IPS-NIHi7 (cell line): ENCODE data around the gene FIGN.
A peak's percentile ranks its signal among the peaks of the same experiment; 100 is the strongest.

Source experiments
- DNase-seq: peaks from one replicate; pipeline ENCODE4 v3.0.0; 2012; ENCODE audit warnings: mixed read lengths; ENCODE audit errors: extremely low spot score

FIGN gene

DNA sequence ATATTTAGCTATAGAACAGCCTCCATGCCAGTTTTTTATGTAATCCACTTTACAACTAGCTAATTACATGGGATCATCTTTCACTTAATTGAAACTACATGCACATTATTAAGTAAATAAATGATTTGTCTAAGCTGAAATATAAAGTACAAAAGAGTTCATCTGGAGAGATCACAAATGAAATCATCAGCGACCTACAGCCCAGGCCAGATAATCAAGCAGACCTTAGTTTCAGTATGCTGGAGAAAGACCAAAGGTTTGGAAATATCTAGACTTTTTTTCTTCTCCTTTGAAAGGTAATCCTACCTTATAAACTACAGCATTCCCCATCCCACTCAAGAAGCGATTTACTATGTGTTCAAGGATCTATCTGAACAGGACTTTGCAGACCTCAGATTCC lies 26.5 kb downstream of the FIGN start:
- DNase-seq: no peak

DNA sequence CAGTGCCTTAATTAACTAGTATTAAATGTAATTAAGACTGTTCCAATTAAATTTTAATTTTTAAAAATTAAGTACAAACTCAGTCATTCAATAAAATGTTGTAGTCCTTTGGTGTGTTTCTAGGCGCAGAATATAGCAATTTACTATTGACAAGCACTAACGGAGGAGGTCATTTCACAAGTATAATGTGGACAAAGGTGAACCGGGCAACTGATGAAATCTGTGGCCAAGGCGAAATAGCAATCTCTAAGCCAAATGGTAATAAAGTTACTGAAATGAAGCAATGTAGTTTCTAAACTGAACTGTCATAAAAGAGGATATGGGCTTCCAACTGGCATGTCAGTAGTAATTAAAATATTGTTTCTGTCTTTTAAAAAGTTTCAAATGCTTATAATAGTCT lies 27.5 kb downstream of the FIGN start:
- DNase-seq: no peak

DNA sequence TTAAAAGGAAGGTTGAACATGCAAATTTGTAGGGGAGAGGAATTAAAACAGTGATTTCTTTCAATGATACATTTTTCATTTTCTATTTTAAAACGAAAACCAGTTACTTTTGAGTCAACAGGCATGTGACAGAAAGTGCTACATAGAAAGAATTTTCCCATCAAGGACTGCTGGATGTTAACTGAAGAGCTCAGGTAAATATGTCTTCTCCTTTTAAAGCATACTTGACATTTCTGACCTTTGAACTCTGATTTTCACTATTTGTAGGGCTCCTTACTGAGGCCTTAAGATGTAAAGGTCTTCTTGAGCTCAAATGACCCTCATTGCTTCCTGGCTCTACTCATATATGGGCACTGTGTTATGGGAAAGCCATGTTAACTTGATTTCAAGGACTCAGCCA lies 32.4 kb downstream of the FIGN start:
- no peak for DNase-seq

DNA sequence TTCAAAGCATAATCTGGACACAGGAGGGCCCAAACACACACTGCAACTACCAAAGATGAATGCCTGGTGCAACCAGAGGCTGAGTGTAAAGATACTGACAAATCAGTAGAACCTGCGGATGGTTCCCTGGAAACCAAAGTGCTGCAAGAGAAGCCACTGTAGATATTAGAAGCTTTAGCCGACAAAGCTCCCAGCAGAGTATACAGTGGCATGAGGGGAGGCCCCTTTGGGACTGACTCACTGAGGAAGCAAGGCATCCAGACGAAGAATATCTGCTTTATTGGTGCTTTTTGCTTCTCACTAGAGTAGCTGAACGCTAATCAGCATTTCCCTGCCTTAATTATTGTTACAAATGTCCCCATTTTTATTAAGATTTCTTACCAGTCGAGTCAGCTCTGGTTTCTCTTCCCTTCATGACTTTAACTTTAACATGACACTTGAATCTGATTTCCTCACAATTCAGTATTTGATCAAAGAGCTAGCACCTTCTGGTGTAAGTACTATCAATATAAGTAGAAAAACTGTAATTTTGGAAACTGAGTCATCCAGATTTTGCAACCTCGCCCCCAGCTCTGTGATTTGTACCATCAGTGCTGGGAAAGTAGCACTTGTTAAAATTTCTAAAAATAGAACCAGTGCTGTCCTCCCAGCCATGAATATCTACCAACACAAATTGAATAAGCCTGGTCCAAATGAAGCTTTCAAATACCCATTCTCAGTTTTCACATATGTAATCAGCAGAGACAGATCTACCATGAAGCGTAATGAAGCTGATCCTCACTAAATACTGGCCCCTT lies 34.2 kb downstream of the FIGN start:
- no peak for DNase-seq

DNA sequence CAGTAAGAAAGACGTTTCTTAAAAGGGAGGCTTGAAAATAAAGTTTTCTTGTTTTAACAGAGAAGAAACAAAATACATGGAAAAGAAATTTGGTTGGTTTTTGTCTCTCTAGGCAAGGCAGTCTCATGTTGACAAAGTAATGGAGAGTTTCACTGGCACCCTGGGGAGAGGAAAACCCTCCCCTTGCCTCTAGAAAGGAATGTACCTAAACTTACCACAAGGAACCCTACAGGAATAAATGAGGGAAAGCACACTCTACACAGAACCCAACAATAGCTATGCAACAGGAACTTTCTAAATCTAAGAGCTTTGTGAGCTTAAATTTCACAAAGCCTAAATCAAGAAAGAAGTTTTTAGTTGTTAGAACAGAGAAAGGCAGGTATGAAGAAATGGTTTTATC lies 37.0 kb downstream of the FIGN start:
- DNase-seq: peak; percentile 52

DNA sequence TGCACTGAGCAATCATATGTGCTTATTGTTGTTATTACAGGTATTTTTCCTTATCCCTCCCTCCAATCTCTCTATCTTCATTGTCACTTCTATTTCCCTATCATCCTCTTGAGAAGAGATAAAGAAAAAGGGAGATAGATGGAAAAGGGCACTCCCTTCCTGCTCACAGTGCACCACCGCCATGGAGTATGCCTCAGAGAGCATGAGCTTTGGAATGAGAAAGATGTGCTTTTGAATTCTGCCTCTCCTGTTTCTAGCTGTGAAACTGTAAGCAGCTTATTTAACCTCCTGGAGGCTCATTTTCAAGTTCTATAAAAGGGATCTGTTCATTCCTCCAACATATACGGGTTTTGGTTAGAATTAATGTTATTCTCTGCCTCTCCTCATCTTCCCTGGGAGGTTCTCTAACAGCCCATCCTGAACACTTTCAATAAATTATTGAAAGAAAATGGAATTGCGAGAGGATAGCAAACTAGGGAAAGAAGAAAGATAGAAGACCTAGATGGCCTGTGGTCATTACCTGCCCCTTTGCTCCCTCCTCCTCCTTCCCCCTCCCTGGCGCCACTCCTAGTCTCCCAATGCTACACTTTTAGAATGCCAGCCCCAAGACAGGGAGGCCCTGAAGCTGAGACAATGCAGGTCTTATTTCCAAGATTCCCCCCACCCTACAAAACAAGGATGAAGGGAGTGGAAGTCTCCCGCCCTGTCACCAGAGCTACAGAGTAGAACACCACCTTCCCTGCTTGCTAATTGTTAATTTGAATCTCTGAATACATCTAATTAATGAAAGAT lies 37.8 kb downstream of the FIGN start:
- no peak for DNase-seq

DNA sequence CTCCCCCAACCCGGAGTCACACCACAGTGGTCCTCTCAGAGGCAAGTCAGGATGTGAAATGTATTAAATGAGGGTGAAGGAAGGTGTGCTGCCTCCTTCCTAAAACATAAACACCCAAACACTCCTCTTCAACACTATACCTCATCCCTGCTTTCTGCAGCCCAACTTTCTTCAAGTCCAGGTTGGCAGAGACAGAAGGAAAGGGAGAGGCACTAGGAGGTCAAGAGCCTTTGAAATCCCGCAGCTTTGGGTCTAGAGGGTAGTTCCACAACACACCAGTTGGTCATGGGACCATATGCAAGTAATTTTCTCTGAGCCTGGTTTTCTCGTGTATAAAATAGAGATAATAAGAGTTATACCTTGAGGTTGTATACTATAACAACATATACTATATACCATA lies 38.4 kb downstream of the FIGN start:
- no peak for DNase-seq

DNA sequence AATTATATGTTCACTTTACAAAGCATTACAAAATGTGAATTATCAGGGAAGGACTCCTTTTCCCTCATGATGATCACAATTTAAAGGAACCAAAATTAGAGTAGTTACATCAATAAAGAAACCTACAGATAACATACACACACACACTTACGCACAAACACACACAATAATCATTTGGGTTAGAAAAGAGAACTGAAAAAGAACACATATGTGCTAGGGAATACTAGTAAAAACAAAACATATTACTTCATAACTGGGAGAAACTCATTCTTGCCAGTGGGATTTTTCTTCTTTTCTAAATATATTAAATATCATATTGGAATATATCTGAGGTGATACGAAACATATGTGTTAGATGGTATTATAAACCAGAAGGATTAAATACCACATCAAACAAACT lies 42.3 kb downstream of the FIGN start:
- DNase-seq: no peak

DNA sequence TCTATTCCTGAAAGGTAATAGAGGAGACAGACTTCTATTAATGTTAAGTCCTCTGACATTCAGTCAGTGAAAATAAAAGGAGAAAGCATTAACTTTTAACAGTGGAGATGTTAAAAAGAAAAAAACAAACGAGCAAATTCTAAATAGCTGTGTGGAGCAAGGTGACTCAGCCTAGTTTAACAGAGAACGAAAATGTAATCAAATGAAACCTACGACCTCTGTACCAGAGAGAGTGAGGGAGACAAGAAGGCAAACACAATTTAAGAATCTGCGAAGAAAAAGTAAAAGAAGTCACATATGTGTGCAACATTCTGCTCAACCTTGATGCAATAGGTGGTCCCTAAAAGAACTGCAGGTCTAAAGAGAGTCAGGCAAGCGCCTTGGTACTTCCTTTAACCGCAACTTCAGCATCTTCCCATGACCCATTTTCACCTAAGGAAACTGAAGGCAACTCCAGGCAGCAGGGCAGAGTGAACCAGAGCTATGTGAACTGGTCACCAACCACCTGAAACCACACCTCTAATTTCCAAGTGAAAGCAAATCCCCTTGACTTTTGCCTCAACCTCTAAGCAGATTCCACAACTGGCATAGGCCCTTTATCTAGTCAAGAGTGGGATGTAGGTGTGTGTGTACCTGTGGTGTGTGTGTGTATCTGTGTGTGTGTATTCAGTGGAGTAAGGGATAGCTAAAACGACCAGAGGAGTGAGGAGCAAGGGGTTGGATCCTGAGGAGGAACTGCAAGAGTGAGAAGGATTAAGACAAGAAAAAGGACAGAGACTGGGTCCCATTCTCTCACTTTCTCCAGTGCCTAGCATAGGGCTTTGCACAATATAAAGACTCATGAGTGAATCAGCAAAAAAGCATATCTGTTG lies 43.0 kb downstream of the FIGN start:
- peak; percentile 18 for DNase-seq

DNA sequence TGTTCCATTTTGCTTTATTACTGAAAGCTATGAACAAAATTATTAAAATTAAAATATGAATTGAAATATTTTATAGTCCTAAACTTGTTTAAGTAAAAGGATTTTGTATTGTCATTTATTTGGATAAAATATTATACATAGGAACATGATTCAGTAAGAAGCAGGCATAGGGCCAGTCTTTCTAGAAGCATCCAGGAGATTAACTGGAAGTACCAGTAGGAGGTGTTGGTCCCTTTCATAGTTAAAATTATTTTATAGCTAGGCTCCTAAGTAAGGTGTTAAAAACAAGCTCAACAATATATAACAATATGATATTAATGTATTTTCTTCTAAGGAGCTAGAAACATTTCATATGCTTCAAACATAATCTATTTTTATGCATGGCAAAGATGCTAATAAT lies 43.7 kb downstream of the FIGN start:
- no peak for DNase-seq

DNA sequence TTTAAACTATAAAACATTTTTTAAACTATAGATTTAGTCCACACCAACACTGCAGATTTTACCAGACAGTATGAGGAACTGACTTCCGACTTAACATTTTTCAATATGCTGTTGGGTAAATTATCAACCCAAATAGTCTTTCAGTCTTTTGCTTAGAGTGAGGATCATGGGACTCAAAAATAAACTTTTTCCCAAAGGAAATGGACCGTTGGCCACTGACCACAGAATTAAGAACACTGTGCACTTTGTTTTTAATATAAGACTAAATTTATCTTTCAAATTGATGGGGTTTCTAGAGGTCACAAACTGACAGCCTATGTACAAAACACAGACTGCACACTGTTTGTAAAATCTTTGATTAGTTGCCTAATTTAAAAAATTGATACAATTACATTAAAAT lies 44.9 kb downstream of the FIGN start:
- DNase-seq: no peak

DNA sequence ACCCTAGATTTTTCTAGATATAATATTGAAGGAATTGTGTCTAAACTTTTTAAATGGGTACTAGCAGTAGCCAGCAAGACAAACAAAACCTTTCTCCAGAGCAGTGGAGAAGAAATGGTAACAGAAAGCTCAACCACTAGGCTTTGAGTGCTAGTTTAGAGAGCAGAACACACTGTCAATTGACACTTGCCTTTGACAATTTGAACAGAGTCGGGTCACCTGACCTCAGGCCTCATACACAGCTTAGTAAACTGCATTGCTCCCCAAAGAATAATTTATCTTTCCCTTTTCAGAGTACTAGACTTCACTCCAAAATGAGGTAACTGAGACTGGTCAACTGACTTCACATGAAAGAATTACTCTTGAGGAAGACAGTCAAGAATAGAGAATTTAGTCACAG lies 48.6 kb downstream of the FIGN start:
- no peak for DNase-seq

DNA sequence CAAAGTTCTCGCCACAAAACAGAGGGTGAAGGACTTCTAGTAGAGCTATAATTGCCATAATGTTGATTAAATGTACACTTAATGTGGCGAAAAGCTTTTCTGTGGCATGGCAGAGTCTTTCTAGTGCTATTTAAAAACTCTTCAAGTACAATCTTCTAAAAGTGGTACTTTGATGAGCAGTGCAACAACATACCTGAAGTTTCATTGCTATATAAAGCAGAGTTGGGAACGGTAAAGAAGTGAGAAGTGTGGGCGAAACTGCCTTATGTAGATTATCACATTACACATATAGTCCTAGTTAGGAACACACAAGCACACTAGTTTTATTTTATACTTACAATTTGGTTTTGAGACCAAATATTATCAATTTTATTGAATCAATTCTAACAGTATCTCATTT lies 49.5 kb downstream of the FIGN start:
- no peak for DNase-seq

DNA sequence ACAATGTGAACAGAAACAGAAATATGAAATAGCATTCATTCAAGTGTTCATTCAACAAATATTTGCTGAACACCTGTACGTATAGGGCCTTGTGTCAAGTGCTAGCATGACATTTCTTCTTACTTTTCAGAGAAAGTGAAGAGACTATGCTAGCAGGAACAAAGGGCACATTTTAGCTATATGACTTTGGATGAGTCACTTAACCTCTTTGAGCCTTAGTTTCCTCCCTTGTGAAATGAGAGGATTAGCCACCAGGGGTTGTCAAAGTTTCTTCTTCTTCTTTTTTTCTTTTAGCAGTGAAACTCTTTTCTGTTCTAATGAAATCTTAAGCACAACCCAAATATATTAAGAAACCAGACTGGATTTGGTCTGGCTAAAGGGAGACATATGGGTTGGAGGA lies 53.1 kb downstream of the FIGN start:
- no peak for DNase-seq

DNA sequence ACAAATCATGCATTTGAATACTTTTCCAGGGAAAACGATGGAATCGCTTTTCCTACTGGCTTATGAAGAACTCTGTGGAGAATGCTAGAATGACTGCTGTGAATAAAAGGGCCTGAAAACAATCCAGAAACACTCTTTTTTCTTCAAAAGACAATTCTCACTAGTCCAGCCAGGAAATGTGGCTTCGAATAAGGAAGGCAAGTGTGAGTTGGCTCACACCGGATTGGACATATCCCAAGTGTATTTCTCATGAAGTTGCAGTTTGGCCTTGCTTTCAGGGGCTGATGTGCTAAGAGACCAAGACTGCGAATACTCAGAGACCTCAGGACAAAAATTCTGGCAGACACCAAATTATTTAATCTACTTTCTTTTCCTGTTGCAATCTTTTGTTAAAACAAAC lies 54.1 kb downstream of the FIGN start:
- DNase-seq: no peak

DNA sequence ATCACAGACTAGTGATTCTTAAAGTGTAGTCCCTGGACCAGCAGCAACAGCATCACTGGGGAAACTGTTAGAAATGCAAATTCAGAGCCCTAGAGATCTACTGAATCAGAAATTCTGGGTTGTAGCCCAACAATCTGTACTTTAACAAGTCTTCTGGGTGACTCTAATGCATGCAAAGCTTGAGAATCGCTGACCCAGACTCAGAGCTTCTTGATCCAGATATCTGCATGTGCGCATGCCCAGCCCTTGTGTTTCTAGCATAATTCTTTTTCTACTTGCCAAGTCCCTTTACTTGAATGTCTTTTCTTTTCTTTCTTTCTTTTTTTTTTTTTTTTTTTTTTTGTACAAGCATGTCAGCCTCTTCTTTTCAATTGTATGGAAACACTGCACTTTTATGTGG lies 60.4 kb downstream of the FIGN start:
- DNase-seq: no peak

DNA sequence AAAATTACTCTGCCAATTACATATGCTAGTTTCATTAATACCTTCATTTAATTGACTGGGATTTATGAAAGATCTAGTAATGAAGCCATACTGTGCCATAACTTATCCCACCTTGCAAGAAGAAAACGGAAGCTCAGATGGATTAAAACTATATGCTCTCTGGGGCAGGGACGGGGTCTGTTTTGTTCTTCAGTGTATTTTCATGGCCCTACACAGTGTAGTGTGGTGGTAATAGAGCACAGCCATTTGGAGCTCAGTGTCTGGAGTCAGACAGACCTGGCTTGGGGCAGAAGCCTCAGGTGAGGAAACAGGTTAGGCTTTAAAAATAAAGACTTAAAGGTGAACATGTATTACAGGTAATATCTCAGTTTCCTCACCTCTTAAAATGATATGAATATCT lies 62.3 kb downstream of the FIGN start:
- DNase-seq: no peak

DNA sequence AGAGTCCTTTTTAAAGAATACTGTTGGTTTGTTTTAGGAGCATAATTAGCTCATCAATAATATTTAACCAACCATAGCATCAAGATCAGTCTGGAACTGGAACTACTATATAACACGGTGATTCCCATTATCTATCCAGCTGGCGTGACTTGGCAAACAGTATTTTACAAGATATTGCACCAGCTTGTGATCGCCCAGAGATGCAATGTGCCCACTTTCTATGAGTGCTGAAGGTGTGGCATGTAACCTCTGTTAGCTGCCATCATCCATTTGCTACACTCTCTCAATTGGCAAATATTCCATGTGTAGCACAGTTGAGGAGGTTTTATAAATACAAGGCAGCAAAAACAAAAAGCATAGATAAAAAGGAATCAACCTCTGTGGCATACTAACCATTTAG lies 64.9 kb downstream of the FIGN start:
- no peak for DNase-seq

DNA sequence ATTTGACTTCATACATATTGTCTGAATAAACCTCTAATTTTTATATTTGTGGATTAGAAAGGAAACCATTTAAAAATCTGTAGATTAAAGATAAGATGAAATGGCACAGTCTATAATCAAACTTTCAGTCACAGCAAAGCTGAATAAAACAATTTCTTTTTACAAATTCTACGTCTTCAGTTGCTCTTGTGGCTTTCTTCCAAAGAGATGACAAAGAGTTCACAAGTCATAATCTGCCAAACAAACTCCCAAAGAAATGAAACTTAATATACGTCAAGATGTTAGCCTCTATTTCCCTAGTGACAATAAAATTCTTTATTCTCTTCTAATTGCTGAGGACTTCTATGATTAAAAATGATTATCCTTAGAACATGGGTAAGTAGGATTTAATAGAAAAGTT lies 66.3 kb downstream of the FIGN start:
- DNase-seq: no peak

DNA sequence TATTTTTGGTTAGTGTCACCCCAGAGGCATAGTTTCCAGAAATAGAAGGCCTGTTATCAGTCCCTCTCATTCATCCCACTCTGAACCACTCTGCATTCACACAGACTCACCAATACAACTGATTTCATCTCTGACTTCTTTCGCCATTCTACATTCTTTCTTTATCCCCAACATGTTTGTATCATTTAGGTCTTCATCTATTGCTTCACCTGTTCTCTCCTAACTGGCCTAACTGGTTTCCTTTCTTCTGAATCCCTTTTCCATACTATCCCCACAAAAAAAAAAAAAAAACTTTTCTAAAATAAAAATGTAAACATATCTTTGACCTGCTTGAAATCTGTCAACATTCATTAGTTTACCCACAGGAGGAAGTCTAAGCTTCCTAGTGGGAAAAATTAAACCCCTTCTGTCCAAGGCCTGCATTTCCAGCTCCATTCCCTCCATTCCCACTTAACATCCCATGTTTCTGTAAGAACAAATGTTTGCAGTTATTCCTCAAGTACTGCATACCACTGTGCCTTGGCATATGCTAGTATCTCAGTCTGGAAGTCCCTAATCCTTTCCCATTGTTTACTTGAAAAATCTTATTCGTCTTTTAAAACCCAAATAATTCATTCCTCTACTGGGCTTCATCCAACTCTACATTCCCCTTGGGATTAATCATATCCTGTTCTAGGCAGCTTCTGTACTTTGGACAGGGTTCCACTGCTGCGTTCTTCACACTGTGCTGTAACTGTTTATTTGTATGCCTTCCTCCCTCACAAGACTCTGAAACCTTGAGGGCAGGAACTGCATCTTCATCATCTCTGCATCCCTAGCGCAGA lies 68.5 kb downstream of the FIGN start:
- no peak for DNase-seq

DNA sequence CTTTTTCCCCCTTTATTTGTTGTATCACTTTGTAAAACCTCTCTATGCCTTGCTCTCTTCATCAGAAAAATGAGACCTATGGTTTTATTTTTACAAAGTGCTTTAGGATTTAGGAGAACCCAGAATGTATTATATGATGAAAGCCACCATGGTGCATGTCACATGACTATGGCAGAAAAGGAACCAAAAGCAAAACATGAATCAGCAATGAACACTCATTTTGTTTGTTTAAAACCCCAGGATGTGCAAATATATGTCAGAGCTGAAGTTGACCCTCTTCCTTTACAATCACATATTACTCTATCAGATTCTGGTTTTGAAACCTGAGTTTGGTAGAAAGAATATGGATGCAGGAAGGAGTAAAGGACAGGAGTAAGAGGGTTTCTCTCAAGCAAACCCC lies 70.0 kb downstream of the FIGN start:
- no peak for DNase-seq

DNA sequence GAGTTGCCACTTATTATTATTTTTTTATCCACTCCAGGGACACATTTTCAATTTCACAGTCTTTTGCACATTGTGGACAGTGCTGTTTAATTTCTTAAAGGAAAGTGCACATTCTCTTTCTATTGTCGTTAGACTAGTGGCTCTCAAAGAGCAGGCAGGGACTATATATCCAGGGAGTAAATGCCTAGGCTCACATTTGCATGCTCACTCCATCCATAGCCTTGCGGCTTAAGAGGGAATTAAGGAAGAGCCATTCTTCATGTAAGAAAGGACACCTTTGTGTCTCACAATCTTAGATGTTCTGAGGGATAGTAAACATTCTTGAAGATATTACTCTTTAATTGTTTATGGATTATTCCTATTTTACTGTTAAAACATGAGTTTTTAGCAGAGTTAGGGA lies 70.8 kb downstream of the FIGN start:
- DNase-seq: no peak
